Heart left ventricle (tissue), 16 donors: ENCODE measurements around the gene DOCK4. TPM values are rescaled to one million over a fixed set of nuclear protein-coding genes. Genes with fewer than 3 reads are reported as not detected.

Source experiments
- ATAC-seq, 4 donors: fragments of 200-7000 bp; cut with Tn5 transposase; one replicate each; pipeline ENCODE4 v1.9.1; 2020 to 2022; ENCODE audit warnings: moderate library complexity in 4 of 4, mild to moderate bottlenecking in 3 of 4, moderate number of reproducible peaks in 1 of 4
- DNase-seq, 5 donors: peaks; one replicate each; pipeline ENCODE4 v3.0.0-alpha.2; 2020
- H3K27ac ChIP-seq, 12 donors: fragments of 200-600 bp; sonication (generic) in 4 of 12; one replicate each; pipeline versions ENCODE4 v1.5.0 to v1.8.0; 2016 to 2022; ENCODE audit warnings: mild to moderate bottlenecking in 2 of 12
- H3K27me3 ChIP-seq, 9 donors: fragments of 200-600 bp; sonication (generic) in 2 of 9; one replicate each; pipeline versions ENCODE4 v1.5.1 to v1.8.0; 2016 to 2022; ENCODE audit warnings: mild to moderate bottlenecking in 3 of 9
- H3K36me3 ChIP-seq, 9 donors: fragments of 200-600 bp; sonication (generic) in 2 of 9; one replicate each; pipeline versions ENCODE4 v1.5.0 to v1.8.0; 2018 to 2022; ENCODE audit warnings: mild to moderate bottlenecking in 2 of 9
- H3K4me1 ChIP-seq, 12 donors: fragments of 200-600 bp; sonication (generic) in 4 of 12; one replicate each; pipeline versions ENCODE4 v1.5.0 to v1.8.0; 2016 to 2022; ENCODE audit warnings: mild to moderate bottlenecking in 3 of 12
- H3K4me3 ChIP-seq, 12 donors: fragments of 200-600 bp; sonication (generic) in 4 of 12; one replicate each; pipeline versions ENCODE4 v1.5.0 to v1.8.0; 2017 to 2022; ENCODE audit warnings: mild to moderate bottlenecking in 9 of 12, moderate library complexity in 4 of 12
- H3K9me3 ChIP-seq, 12 donors: fragments of 200-600 bp; sonication (generic) in 4 of 12; one replicate each; pipeline versions ENCODE4 v1.5.0 to v1.8.0; 2016 to 2022; ENCODE audit warnings: mild to moderate bottlenecking in 1 of 12
- CTCF ChIP-seq, 12 donors: fragments of 200-600 bp; sonication (generic) in 4 of 12; IDR thresholded peaks; one replicate each; pipeline versions ENCODE4 v1.5.0 to v1.8.0; 2018 to 2022; ENCODE audit warnings: antibody characterized with exemption in 12 of 12, mild to moderate bottlenecking in 5 of 12
- POLR2A ChIP-seq, 2 donors: fragments of 450-650 bp; IDR thresholded peaks; one replicate each; pipeline ENCODE4 v1.6.1; 2017; ENCODE audit warnings: antibody characterized with exemption in 2 of 2, mild to moderate bottlenecking in 2 of 2, moderate library complexity in 2 of 2
- WGBS, 4 donors: extraction: QIAGEN DNeasy Blood & Tissue Kit in 2 of 4; methylation state at CpG; one replicate each; pipeline versions ENCODE4 v1.1.5 to v1.1.7; 2013 to 2018; 5-methylcytosine and 5-hydroxymethylcytosine counted together
- intact Hi-C, 10 donors: fragments of 100-400 bp; cut with DNase I; formaldehyde crosslinking; loops; one replicate each; pipeline versions ENCODE4 v1.11.1 to v1.14.2; 2022
- polyA plus RNA-seq, 2 donors: library from polyadenylated mRNA; stranded (reverse); fragments of 200-250 nt; gene quantifications; one replicate each; pipeline ENCODE4 v1.2.3, GENCODE V29; 2013
- total RNA-seq, 9 donors: library from RNA; depleted of rRNA in 2 of 9; stranded (reverse); fragments of >200 nt in 2 of 9; fragmentation: NEBNext Ultra II Directional in 3 of 9; extraction: Animal tissue kit (Norgen Biotek cat#: 25700) in 3 of 9; gene quantifications; one replicate each; pipeline versions ENCODE4 v1.1.0 to v1.2.4, GENCODE V29; 2016 to 2023
- donor health status: ischemic (EF 13 %, LVEDD 7.1; RV severe dilation, severe dysfunction).
- donor health status: healthy with polysubstance abuse.
- donor health status: DM: no; HTN: yes; CAD: no.
- donor health status: DM: no; HTN: no; CAD: no.
- donor health status: ischemic (EF 25% LVEDD 6.9; RV normal size, moderate dysfunction).
- donor health status: ischemic (EF 25% LVEDD 5.7; RV mildly dilated, moderate dysfunction).
- donor health status: healthy.
- donor health status: DM: yes; HTN: yes; CAD: no.
- donor health status: ischemic (EF 35%, LVEDD 5.7; RV mildly dilated, moderate dysfunction).
- donor health status: nonischemic (EF 11% LVEDD 7.7; RV severe dilation, severe dysfunction).
- donor health status: DM: yes; HTN: yes; CAD: no.
- donor health status: PGD.
- donor health status: ischemic (EF 29% LVEDD 5.4; RV normal size, mild dysfunction).
- donor health status: nonischemic (EF 23%, LVEDD 6.1; RV moderate dilation, normal function).

DOCK4 gene
- total and polyA plus RNA-seq, 11 donors, result 5.1 to 40.8 (median 13.1) TPM

DNA sequence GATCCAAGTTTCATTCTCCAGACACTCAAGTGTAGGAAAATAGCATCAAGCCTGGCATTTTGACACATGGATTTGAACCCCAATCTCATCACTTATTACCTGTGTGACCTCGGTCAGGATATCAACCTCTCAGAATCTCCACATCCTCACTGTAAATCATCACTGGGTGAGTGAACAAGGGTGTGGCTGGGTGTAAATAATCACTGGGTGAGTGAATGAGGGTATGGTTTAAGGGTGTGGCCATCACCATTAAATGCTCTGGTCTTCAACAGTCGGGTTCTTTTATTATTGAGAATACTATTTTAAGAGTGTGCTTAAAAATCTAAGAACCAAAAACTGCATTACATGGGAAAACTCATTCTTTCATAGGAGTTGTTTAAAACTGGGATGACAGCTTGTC, 200.1 kb downstream of the DOCK4 start:
- Histone ChIP-seq H3K9me3 (no peaks in the 10 kb centered on the region), H3K36me3 (no peaks in the 10 kb centered on the region), H3K27ac (no peak overlapping the region), H3K4me1 (peaks cover 0 to 25% (median 11%) of the 10 kb centered on the region in 12 donors), H3K27me3 (no peaks in the 10 kb centered on the region), H3K4me3 (no peak overlapping the region)
- DNase-seq, result no peak
- 89 to 97% (median 95%) methylated on average over 2 of the region's 2 CpGs for WGBS, 4 donors
- intact Hi-C loops, result no loop called here
- ATAC-seq, result no peak
- TF ChIP-seq CTCF (IDR thresholded peaks at IDR 0.05) (no peak), POLR2A (IDR thresholded peaks at IDR 0.05) (no peak)

GRCh38 chr7:112005205-112005775, 200.9 kb downstream of the DOCK4 start:
- TF ChIP-seq CTCF (IDR thresholded peaks at IDR 0.05), result no peak
- TF ChIP-seq POLR2A (IDR thresholded peaks at IDR 0.05), result no peak
- no peaks in the 10 kb centered on the region for H3K27me3 ChIP-seq
- H3K4me1 ChIP-seq, result peaks cover 0 to 19% (median 4%) of the 10 kb centered on the region in 12 donors
- no peaks in the 10 kb centered on the region for H3K36me3 ChIP-seq
- DNase-seq (no peak), ATAC-seq (no peak)
- H3K9me3 ChIP-seq, result no peaks in the 10 kb centered on the region
- H3K27ac ChIP-seq, result no peak overlapping the region
- intact Hi-C loops, result no loop called here
- no peak overlapping the region for H3K4me3 ChIP-seq
- WGBS, 4 donors, result 9 to 18% (median 15%) methylated on average over 1 of the region's 1 CpG

GRCh38 chr7:112001091-112001826, 204.9 kb downstream of the DOCK4 start:
- Histone ChIP-seq H3K4me1 (peaks cover 0 to 13% (median 1%) of the 10 kb centered on the region in 12 donors), H3K27me3 (no peaks in the 10 kb centered on the region), H3K27ac (no peak overlapping the region), H3K36me3 (no peaks in the 10 kb centered on the region), H3K9me3 (no peaks in the 10 kb centered on the region), H3K4me3 (no peak overlapping the region)
- TF ChIP-seq CTCF (IDR thresholded peaks at IDR 0.05), result no peak
- no peak for TF ChIP-seq POLR2A (IDR thresholded peaks at IDR 0.05)
- intact Hi-C loops, result no loop called here
- 85 to 88% (median 85%) methylated on average over 6 of the region's 6 CpGs for WGBS, 4 donors
- peak in 1 of 5 donors; percentile 30 for DNase-seq
- peak in 2 of 4 donors; percentile 38 to 42 for ATAC-seq

- 80 to 90% (median 87%) methylated on average over 3 of the region's 3 CpGs for WGBS, 4 donors
- Histone ChIP-seq H3K4me1 (peaks cover 0 to 5% (median 0%) of the 10 kb centered on the region in 12 donors), H3K4me3 (no peak overlapping the region), H3K27me3 (no peaks in the 10 kb centered on the region), H3K9me3 (no peaks in the 10 kb centered on the region), H3K36me3 (peaks cover 0 to 10% (median 2%) of the 10 kb centered on the region in 9 donors), H3K27ac (no peak overlapping the region)
- TF ChIP-seq POLR2A (IDR thresholded peaks at IDR 0.05) (no peak), CTCF (IDR thresholded peaks at IDR 0.05) (no peak)
- no peak for DNase-seq
- intact Hi-C loops, result loop anchor here in 1 of 10 donors (10.0 kb wide), 1 partner anchor 206 kb away; the partner anchor contains the start of genes DOCK4 and ZNF277
- ATAC-seq, result no peak
Observed at GRCh38 chr7:111998326-111998725, 207.9 kb downstream of the DOCK4 start.
